Natural killer cell (primary cell): Measurements from ENCODE around the gene SLC6A19. TPM values are rescaled to one million over a fixed set of nuclear protein-coding genes. Genes with fewer than 3 reads are reported as not detected.
"Not testable (repeated sequence)": the region's sequence is repeated elsewhere in the genome, so short reads cannot be mapped to it uniquely, and the experiment has no call there.

Experiments
- ATAC-seq, 3 donors: fragments of 150-1000 bp in 2 of 3; fragments of 200-7000 bp in 1 of 3; cut with Tn5 transposase; 1 replicate in 1 of 3; 2 replicates in 2 of 3; pipeline ENCODE4 v1.10.0; 2021; ENCODE audit warnings: mild to moderate bottlenecking in 2 of 3, moderate library complexity in 2 of 3
- DNase-seq, 2 donors: peaks; one replicate each; pipeline versions ENCODE4 v3.0.0 to v3.0.0-alpha.2; 2013 to 2021; ENCODE audit warnings: mixed read lengths in 1 of 2
- H3K27ac ChIP-seq: one replicate; pipeline ENCODE4 v1.5.1; 2013; ENCODE audit warnings: mild to moderate bottlenecking, low read length
- H3K27me3 ChIP-seq: one replicate; pipeline ENCODE4 v1.6.1; 2013; ENCODE audit warnings: low read length; ENCODE audit not compliant: control insufficient read depth, insufficient read depth
- H3K36me3 ChIP-seq: one replicate; pipeline ENCODE4 v1.6.1; 2013; ENCODE audit warnings: low read length; ENCODE audit not compliant: control insufficient read depth, insufficient read depth
- H3K4me1 ChIP-seq: one replicate; pipeline ENCODE4 v1.6.1; 2013; ENCODE audit warnings: low read length; ENCODE audit not compliant: control insufficient read depth, insufficient read depth
- H3K4me3 ChIP-seq: one replicate; pipeline ENCODE4 v1.5.1; 2013; ENCODE audit warnings: low read length
- H3K9me3 ChIP-seq: one replicate; pipeline ENCODE4 v1.6.1; 2013; ENCODE audit warnings: low read length; ENCODE audit not compliant: control insufficient read depth, insufficient read depth
- H3K27ac Mint-ChIP-seq, 2 donors: one replicate each; pipeline ENCODE4 v1.8.0; 2022; ENCODE audit warnings: mild to moderate bottlenecking in 2 of 2, mixed read lengths in 2 of 2, moderate library complexity in 1 of 2
- H3K27me3 Mint-ChIP-seq, 2 donors: one replicate each; pipeline ENCODE4 v1.8.0; 2022; ENCODE audit warnings: low read depth in 2 of 2, mixed read lengths in 2 of 2
- H3K36me3 Mint-ChIP-seq: one replicate; pipeline ENCODE4 v1.8.0; 2022; ENCODE audit warnings: mixed read lengths
- H3K4me1 Mint-ChIP-seq, 2 donors: one replicate each; pipeline ENCODE4 v1.8.0; 2022; ENCODE audit warnings: mixed read lengths in 2 of 2
- H3K4me3 Mint-ChIP-seq: one replicate; pipeline ENCODE4 v1.8.0; 2022; ENCODE audit warnings: mild to moderate bottlenecking, moderate library complexity, mixed read lengths
- H3K9me3 Mint-ChIP-seq, 2 donors: one replicate each; pipeline ENCODE4 v1.8.0; 2022; ENCODE audit warnings: mixed read lengths in 2 of 2
- WGBS: methylation state at CpG from one replicate; pipeline ENCODE4 v1.1.7; 2013; ENCODE audit warnings: missing lambda C conversion rate; ENCODE audit not compliant: insufficient coverage; 5-methylcytosine and 5-hydroxymethylcytosine counted together
- intact Hi-C: fragments of 100-400 bp; cut with micrococcal nuclease; formaldehyde crosslinking; loops from one replicate; pipeline ENCODE4 v1.14.2; 2022
- total RNA-seq, 4 donors: library from RNA; stranded (reverse); fragments of 120-200 nt in 1 of 4; gene quantifications; one replicate each; pipeline versions ENCODE4 v1.2.3 to v1.2.4, GENCODE V29; 2013 to 2022
- TF ChIP-seq, protein P1 (sequence below): fragments of 200-600 bp; IDR thresholded peaks from one replicate; pipeline ENCODE4 v1.8.0; 2022; ENCODE audit warnings: antibody characterized with exemption

SLC6A19 gene
- total RNA-seq, 3 donors from 2014 or later (not counting 1 experiment from before 2014, with no cell fraction given), result not detected

DNA sequence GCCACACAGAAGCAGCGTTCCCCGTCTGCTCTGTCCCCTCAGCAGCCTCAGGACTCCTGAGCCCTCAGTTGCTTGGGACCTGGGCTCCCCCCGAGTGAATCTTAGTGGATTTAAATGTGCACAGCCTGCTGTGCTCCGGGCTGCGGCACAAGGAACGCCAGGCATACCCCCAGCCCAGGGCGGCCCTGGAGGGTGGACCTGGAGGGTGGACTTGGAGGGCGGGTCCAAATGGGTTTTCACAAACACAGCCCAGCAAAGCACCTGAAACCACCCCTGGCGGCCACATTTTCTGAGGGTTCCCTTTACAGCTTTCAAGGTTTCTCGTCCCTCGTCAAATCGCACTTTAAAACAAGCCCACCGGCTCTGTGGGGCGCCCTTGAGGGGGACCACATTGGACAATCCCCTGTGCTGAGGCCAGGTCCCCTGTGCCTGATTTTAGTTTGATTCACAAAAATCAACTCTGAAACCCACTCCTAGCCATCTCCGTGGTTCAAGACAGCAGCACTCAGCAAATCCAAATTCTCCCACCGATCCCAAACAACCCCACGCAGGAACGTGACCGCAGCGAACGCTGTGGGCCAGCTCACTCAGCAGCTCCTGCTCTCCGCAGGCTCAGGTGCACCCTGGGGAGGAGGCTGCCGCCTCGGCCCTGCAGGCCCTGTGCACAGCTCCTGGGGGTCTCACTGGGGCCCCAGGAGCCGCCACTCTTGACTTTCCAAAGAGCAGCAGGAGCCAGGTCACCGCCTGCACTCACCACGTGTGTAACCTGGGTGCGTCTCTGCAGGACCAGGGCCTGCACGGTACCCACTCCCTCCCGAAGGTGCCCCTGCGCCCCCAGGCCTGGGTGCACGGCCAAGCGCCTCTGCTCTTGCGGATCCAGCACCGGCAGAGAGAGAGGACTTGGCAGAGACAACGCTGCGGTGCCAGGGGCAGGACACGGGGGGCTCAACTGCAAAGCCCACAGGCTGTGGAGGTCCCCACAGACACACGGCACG is 64.4 kb downstream of the SLC6A19 start:
- no peaks in the 10 kb centered on the region for H3K4me1 ChIP-seq
- no peak overlapping the region for H3K27ac Mint-ChIP-seq
- H3K9me3 Mint-ChIP-seq, result no peaks in the 10 kb centered on the region
- no peak overlapping the region for H3K4me3 ChIP-seq
- no peak overlapping the region for H3K4me3 Mint-ChIP-seq
- no peaks in the 10 kb centered on the region for H3K9me3 ChIP-seq
- intact Hi-C loops, result no loop called here
- no peaks in the 10 kb centered on the region for H3K27me3 ChIP-seq
- TF ChIP-seq, protein P1, sequence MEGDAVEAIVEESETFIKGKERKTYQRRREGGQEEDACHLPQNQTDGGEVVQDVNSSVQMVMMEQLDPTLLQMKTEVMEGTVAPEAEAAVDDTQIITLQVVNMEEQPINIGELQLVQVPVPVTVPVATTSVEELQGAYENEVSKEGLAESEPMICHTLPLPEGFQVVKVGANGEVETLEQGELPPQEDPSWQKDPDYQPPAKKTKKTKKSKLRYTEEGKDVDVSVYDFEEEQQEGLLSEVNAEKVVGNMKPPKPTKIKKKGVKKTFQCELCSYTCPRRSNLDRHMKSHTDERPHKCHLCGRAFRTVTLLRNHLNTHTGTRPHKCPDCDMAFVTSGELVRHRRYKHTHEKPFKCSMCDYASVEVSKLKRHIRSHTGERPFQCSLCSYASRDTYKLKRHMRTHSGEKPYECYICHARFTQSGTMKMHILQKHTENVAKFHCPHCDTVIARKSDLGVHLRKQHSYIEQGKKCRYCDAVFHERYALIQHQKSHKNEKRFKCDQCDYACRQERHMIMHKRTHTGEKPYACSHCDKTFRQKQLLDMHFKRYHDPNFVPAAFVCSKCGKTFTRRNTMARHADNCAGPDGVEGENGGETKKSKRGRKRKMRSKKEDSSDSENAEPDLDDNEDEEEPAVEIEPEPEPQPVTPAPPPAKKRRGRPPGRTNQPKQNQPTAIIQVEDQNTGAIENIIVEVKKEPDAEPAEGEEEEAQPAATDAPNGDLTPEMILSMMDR, result no peak
- WGBS, result 95% methylated on average over 40 of the region's 40 CpGs
- DNase-seq (no peak), ATAC-seq (no peak)
- H3K27me3 Mint-ChIP-seq, result peaks cover 0 to 3% of the 10 kb centered on the region in 2 donors
- H3K27ac ChIP-seq, result no peak overlapping the region
- no peaks in the 10 kb centered on the region for H3K4me1 Mint-ChIP-seq
- no peaks in the 10 kb centered on the region for H3K36me3 Mint-ChIP-seq
- no peaks in the 10 kb centered on the region for H3K36me3 ChIP-seq

- Mint-ChIP-seq H3K9me3 (no peaks in the 10 kb centered on the region), H3K27ac (no peak overlapping the region), H3K4me1 (no peaks in the 10 kb centered on the region), H3K27me3 (peaks cover 0 to 3% of the 10 kb centered on the region in 2 donors), H3K36me3 (no peaks in the 10 kb centered on the region), H3K4me3 (no peak overlapping the region)
- intact Hi-C loops, result no loop called here
- Histone ChIP-seq H3K4me3 (no peak overlapping the region), H3K36me3 (no peaks in the 10 kb centered on the region), H3K4me1 (no peaks in the 10 kb centered on the region), H3K9me3 (no peaks in the 10 kb centered on the region), H3K27ac (no peak overlapping the region), H3K27me3 (no peaks in the 10 kb centered on the region)
- TF ChIP-seq, protein P1, result no peak
- WGBS, result 94% methylated on average over 7 of the region's 9 CpGs
- ATAC-seq, result no peak
- no peak for DNase-seq
These were observed 65.4 kb downstream of the SLC6A19 start for GRCh38 chr5:1266791-1267190.

GRCh38 chr5:1267464-1267863 is 66.1 kb downstream of the SLC6A19 start:
- H3K4me3 Mint-ChIP-seq, result not testable (repeated sequence)

GRCh38 chr5:1268056-1268455 is 66.7 kb downstream of the SLC6A19 start:
- no peaks in the 10 kb centered on the region for H3K36me3 Mint-ChIP-seq
- peaks cover 0 to 3% of the 10 kb centered on the region in 2 donors for H3K27me3 Mint-ChIP-seq
- DNase-seq (no peak), ATAC-seq (no peak)
- no peaks in the 10 kb centered on the region for H3K9me3 ChIP-seq
- H3K27ac Mint-ChIP-seq, result no peak overlapping the region
- no peaks in the 10 kb centered on the region for H3K4me1 Mint-ChIP-seq
- no peaks in the 10 kb centered on the region for H3K36me3 ChIP-seq
- H3K4me3 ChIP-seq, result no peak overlapping the region
- no peak overlapping the region for H3K4me3 Mint-ChIP-seq
- 94% methylated on average over 13 of the region's 13 CpGs for WGBS
- intact Hi-C loops, result no loop called here
- no peak overlapping the region for H3K27ac ChIP-seq
- TF ChIP-seq, protein P1, result no peak
- no peaks in the 10 kb centered on the region for H3K4me1 ChIP-seq
- no peaks in the 10 kb centered on the region for H3K27me3 ChIP-seq
- no peaks in the 10 kb centered on the region for H3K9me3 Mint-ChIP-seq

More at GRCh38 chr5:1267464-1267863, 66.1 kb downstream of the SLC6A19 start:
- intact Hi-C loops, H3K27me3 ChIP-seq, H3K36me3 Mint-ChIP-seq, H3K27me3 Mint-ChIP-seq, ATAC-seq, H3K4me1 Mint-ChIP-seq, H3K27ac ChIP-seq, H3K36me3 ChIP-seq, H3K4me1 ChIP-seq, H3K27ac Mint-ChIP-seq, DNase-seq, H3K9me3 ChIP-seq, H3K4me3 ChIP-seq, H3K9me3 Mint-ChIP-seq: not testable (repeated sequence)
- 93% methylated on average over 4 of the region's 5 CpGs for WGBS
